A549 (cell line): ENCODE measurements around the gene KANSL1. TPM values are rescaled to one million over a fixed set of nuclear protein-coding genes. Genes with fewer than 3 reads are reported as not detected.

Source experiments
- ATAC-seq, 2 experiments: fragments of 200-7000 bp in 1 of 2; fragments of >200 bp in 1 of 2; cut with Nextera tagmentation in 1 of 2; cut with Tn5 transposase in 1 of 2; 3 replicates each; pipeline versions ENCODE4 v1.8.0 to v1.9.1; 2018 to 2020; ENCODE audit warnings: mild to moderate bottlenecking in 1 of 2, moderate library complexity in 1 of 2
- CTCF ChIA-PET: fragments of 300-600 bp; sonication (Branson Sonifier 250); formaldehyde crosslinking; extraction: SDS; loops from one replicate; lab custom pipeline; 2021; ENCODE audit warnings: antibody characterized with exemption, inconsistent platforms; lab: Yijun Ruan, JAX
- POLR2A ChIA-PET: fragments of 350-600 bp; formaldehyde crosslinking; extraction: SDS; loops from one replicate; lab custom pipeline; 2021; ENCODE audit warnings: antibody characterized with exemption, inconsistent platforms; lab: Yijun Ruan, JAX
- DNase-seq, 2 experiments: peaks; one replicate each; pipeline versions ENCODE4 v3.0.0 to v3.0.0-alpha.2; 2011 to 2016; ENCODE audit warnings: low read depth in 1 of 2, low spot score in 1 of 2
- FAIRE-seq: peaks from 2 replicates; lab custom pipeline; 2011; peaks lifted over from hg19 to GRCh38; lab: Jason Lieb, UNC
- H3K27ac ChIP-seq, 2 experiments: fragments of >200 bp; sonication (Bioruptor Twin); formaldehyde crosslinking; 3 replicates each; pipeline ENCODE4 v1.5.1; 2016 to 2017
- H3K4me1 ChIP-seq: fragments of >200 bp; sonication (Bioruptor Twin); formaldehyde crosslinking; 3 replicates; pipeline ENCODE4 v1.6.1; 2016
- H3K4me2 ChIP-seq: fragments of >200 bp; sonication (Bioruptor Twin); formaldehyde crosslinking; 3 replicates; pipeline ENCODE4 v1.6.1; 2016
- H3K4me3 ChIP-seq: fragments of >200 bp; sonication (Bioruptor Twin); formaldehyde crosslinking; 3 replicates; pipeline ENCODE4 v1.5.1; 2016
- H3K9me3 ChIP-seq: fragments of >200 bp; sonication (Bioruptor Twin); formaldehyde crosslinking; 3 replicates; pipeline ENCODE4 v1.6.1; 2016
- CEBPB ChIP-seq, 2 experiments: fragments of >200 bp in 1 of 2; sonication (Bioruptor Twin) in 1 of 2; formaldehyde crosslinking in 1 of 2; IDR thresholded peaks; 2 replicates each; pipeline ENCODE4 v1.6.1; 2012 to 2016
- EP300 ChIP-seq, 2 experiments: fragments of >200 bp; sonication (Bioruptor Twin); formaldehyde crosslinking; IDR thresholded peaks; 2 replicates in 1 of 2; 3 replicates in 1 of 2; pipeline ENCODE4 v1.6.1; 2016 to 2017
- HOXA7 ChIP-seq: fragments of 250-450 bp; sonication (Bioruptor Pico); IDR thresholded peaks from 2 replicates; pipeline ENCODE4 v1.5.0; 2020; ENCODE audit warnings: mild to moderate bottlenecking, moderate library complexity
- KDM5A ChIP-seq: fragments of 200-600 bp; sonication (generic); IDR thresholded peaks from 2 replicates; pipeline ENCODE4 v1.6.1; 2016; ENCODE audit warnings: antibody characterized with exemption, mild to moderate bottlenecking
- MAZ ChIP-seq: fragments of 150-350 bp; IDR thresholded peaks from 2 replicates; pipeline ENCODE4 v1.6.1; 2014; ENCODE audit warnings: antibody characterized with exemption, low read depth, low read length, borderline replicate concordance
- NR3C1 ChIP-seq: fragments of >200 bp; sonication (Bioruptor Twin); formaldehyde crosslinking; IDR thresholded peaks from 3 replicates; pipeline ENCODE4 v1.6.1; 2017
- RAD21 ChIP-seq, 2 experiments: fragments of >200 bp in 1 of 2; sonication (Bioruptor Twin) in 1 of 2; formaldehyde crosslinking in 1 of 2; IDR thresholded peaks in 1 of 2; conservative IDR thresholded peaks in 1 of 2; 2 replicates in 1 of 2; 3 replicates in 1 of 2; pipeline ENCODE4 v1.6.1; 2012 to 2018; ENCODE audit warnings: inconsistent platforms in 1 of 2
- RNF2 ChIP-seq: fragments of 200-600 bp; sonication (generic); IDR thresholded peaks from 2 replicates; pipeline ENCODE4 v1.6.1; 2016; ENCODE audit warnings: low read depth, mild to moderate bottlenecking, antibody characterized with exemption, moderate library complexity, borderline replicate concordance
- TFCP2L1 ChIP-seq: fragments of 250-450 bp; sonication (Bioruptor Pico); IDR thresholded peaks from 2 replicates; pipeline ENCODE4 v1.5.0; 2021; ENCODE audit warnings: mild to moderate bottlenecking
- TP53 ChIP-seq: fragments of 250-450 bp; sonication (Bioruptor Pico); IDR thresholded peaks from 2 replicates; pipeline ENCODE4 v1.5.0; 2021; ENCODE audit warnings: mild to moderate bottlenecking, moderate library complexity
- ZC3H11A ChIP-seq: fragments of 450-650 bp; IDR thresholded peaks from 2 replicates; pipeline ENCODE4 v1.6.1; 2014; ENCODE audit warnings: antibody characterized with exemption, mild to moderate bottlenecking
- ZFP36 ChIP-seq: fragments of 450-650 bp; IDR thresholded peaks from 2 replicates; pipeline ENCODE4 v1.6.1; 2014; ENCODE audit warnings: borderline replicate concordance; ENCODE audit not compliant: partially characterized antibody
- ZSCAN20 ChIP-seq: fragments of 250-450 bp; sonication (Bioruptor Pico); IDR thresholded peaks from 2 replicates; pipeline ENCODE4 v1.8.0; 2022; ENCODE audit warnings: mild to moderate bottlenecking, moderate library complexity
- WGBS: methylation state at CpG from one replicate; pipeline ENCODE4 v1.1.6; 2017; ENCODE audit errors: missing lambda C conversion rate; 5-methylcytosine and 5-hydroxymethylcytosine counted together
- polyA plus RNA-seq, 4 experiments: library from polyadenylated mRNA; depleted of rRNA in 3 of 4; stranded (reverse); fragments of >200 nt; fragmentation: RNase III in 1 of 4; extraction: RNeasy Plus Mini Kit Qiagen cat#74134 plus additional on column Dnase treatment in 1 of 4; gene quantifications; 2 replicates in 3 of 4; 3 replicates in 1 of 4; pipeline ENCODE4 v1.2.3, GENCODE V29; 2011 to 2017
- TF ChIP-seq, protein P1 (sequence below): fragments of >200 bp; sonication (Bioruptor Twin); formaldehyde crosslinking; IDR thresholded peaks from 2 replicates; pipeline ENCODE4 v1.6.1; 2016
- TF ChIP-seq, protein P2 (sequence below): fragments of 200-600 bp; sonication (generic); IDR thresholded peaks from 2 replicates; pipeline ENCODE4 v1.6.1; 2016; ENCODE audit warnings: antibody characterized with exemption, mild to moderate bottlenecking, moderate library complexity
- TF ChIP-seq, protein P3 (sequence below): IDR thresholded peaks from 2 replicates; pipeline ENCODE4 v1.6.1; 2012

Gene KANSL1
- polyA plus RNA-seq, 2 of the 4 experiments (the other 2 are of a cell fraction): 22.6 to 27.9 TPM

- no peaks in the 10 kb centered on the region for H3K9me3 ChIP-seq
- no peak for TF ChIP-seq MAZ
- peak; percentile 65; the same call in 1 of the 2 replicates for TF ChIP-seq HOXA7
- TF ChIP-seq, protein P1, sequence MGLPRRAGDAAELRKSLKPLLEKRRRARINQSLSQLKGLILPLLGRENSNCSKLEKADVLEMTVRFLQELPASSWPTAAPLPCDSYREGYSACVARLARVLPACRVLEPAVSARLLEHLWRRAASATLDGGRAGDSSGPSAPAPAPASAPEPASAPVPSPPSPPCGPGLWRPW: 0 out of 2 replicates have a peak, but pooled peaks have one; percentile 21
- peak; percentile 68 to 82; a peak in 3 of 4 replicates for TF ChIP-seq CEBPB (IDR thresholded peaks at IDR 0.05)
- TF ChIP-seq ZC3H11A: no peak
- no peak for TF ChIP-seq RAD21 (conservative IDR thresholded peaks at IDR 0.05 in 1 of 2, IDR thresholded peaks at IDR 0.05 in 1 of 2)
- TF ChIP-seq, all 56 proteins: peak for 3
- ChIA-PET POLR2A (interaction anchor here (1.0 to 1.2 kb wide), 3 partner anchors 11 to 84 kb away, joined by 3 to 4 read pairs (median 3); partner anchors contain the start of gene KANSL1), CTCF (interaction anchor here (1.1 to 4.2 kb wide), 8 partner anchors 8 to 85 kb away, joined by 3 to 22 read pairs (median 5); partner anchors contain the start of gene KANSL1)
- FAIRE-seq: peak; percentile 95
- Histone ChIP-seq H3K4me3 (no peak overlapping the region), H3K27ac (peak overlapping the region; percentile 14 to 40; a peak in 4 of 6 replicates), H3K4me1 (peaks cover 44% of the 10 kb centered on the region), H3K4me2 (peak overlapping the region; percentile 45)
- DNase-seq: no peak
- peak in 1 of 2 experiments; percentile 27; a peak in 3 of 6 replicates for ATAC-seq
- WGBS: 47% methylated on average over 4 of the region's 4 CpGs
Observed at GRCh38 chr17:46108550-46109110, 84.6 kb downstream of the KANSL1 start.

DNA sequence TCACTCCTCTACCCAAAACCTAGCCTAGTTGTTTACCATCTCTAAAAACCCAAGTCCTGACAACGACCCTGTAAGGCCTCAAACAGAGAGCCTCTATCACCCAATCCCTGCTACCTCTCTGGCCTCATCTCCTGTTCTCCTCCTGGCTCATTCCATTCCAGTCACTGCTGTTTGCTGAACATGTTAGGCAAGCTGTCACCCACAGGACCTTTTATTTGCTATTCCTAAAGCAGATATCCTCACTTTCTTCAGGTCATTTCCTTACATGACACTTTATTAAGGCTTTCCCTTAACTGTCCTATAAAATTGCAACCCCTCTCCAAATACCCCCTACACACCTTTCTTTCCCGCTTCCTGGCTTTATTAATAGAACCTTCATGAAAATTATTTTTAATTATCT, 85.1 kb downstream of the KANSL1 start:
- DNase-seq: no peak
- ChIA-PET POLR2A (interaction anchor here (1.2 kb wide), 2 partner anchors 12 to 85 kb away, joined by 3 read pairs; partner anchors contain the start of gene KANSL1), CTCF (interaction anchor here (1.1 to 4.2 kb wide), 5 partner anchors 10 to 85 kb away, joined by 3 to 22 read pairs (median 5); partner anchors contain the start of gene KANSL1)
- peak; percentile 40 to 41; a peak in 3 of 6 replicates for ATAC-seq
- H3K4me1 ChIP-seq: peaks cover 49% of the 10 kb centered on the region
- no peaks in the 10 kb centered on the region for H3K9me3 ChIP-seq
- no peak overlapping the region for H3K4me3 ChIP-seq
- peak overlapping the region; percentile 5 to 14; a peak in 3 of 6 replicates for H3K27ac ChIP-seq
- TF ChIP-seq TFCP2L1 (no peak), RAD21 (conservative IDR thresholded peaks at IDR 0.05 in 1 of 2, IDR thresholded peaks at IDR 0.05 in 1 of 2) (no peak), EP300 (IDR thresholded peaks at IDR 0.05) (no peak), HOXA7 (no peak), TP53 (CRISPR knock-in tag) (no peak), ZSCAN20 (CRISPR knock-in tag) (no peak), KDM5A (no peak), NR3C1 (no peak), ZFP36 (no peak), RNF2 (no peak)
- TF ChIP-seq, protein P2, sequence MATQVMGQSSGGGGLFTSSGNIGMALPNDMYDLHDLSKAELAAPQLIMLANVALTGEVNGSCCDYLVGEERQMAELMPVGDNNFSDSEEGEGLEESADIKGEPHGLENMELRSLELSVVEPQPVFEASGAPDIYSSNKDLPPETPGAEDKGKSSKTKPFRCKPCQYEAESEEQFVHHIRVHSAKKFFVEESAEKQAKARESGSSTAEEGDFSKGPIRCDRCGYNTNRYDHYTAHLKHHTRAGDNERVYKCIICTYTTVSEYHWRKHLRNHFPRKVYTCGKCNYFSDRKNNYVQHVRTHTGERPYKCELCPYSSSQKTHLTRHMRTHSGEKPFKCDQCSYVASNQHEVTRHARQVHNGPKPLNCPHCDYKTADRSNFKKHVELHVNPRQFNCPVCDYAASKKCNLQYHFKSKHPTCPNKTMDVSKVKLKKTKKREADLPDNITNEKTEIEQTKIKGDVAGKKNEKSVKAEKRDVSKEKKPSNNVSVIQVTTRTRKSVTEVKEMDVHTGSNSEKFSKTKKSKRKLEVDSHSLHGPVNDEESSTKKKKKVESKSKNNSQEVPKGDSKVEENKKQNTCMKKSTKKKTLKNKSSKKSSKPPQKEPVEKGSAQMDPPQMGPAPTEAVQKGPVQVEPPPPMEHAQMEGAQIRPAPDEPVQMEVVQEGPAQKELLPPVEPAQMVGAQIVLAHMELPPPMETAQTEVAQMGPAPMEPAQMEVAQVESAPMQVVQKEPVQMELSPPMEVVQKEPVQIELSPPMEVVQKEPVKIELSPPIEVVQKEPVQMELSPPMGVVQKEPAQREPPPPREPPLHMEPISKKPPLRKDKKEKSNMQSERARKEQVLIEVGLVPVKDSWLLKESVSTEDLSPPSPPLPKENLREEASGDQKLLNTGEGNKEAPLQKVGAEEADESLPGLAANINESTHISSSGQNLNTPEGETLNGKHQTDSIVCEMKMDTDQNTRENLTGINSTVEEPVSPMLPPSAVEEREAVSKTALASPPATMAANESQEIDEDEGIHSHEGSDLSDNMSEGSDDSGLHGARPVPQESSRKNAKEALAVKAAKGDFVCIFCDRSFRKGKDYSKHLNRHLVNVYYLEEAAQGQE: no peak
- TF ChIP-seq, protein P3, sequence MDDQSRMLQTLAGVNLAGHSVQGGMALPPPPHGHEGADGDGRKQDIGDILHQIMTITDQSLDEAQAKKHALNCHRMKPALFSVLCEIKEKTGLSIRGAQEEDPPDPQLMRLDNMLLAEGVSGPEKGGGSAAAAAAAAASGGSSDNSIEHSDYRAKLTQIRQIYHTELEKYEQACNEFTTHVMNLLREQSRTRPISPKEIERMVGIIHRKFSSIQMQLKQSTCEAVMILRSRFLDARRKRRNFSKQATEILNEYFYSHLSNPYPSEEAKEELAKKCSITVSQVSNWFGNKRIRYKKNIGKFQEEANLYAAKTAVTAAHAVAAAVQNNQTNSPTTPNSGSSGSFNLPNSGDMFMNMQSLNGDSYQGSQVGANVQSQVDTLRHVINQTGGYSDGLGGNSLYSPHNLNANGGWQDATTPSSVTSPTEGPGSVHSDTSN: no peak
- WGBS: 69% methylated on average over 2 of the region's 2 CpGs
- FAIRE-seq: no peak
- H3K4me2 ChIP-seq: peak overlapping the region; percentile 45
